K562 treated with DMSO at 1 percent for 12 hours (cell line): ENCODE data around the gene PTGIS. TPM values are rescaled to one million over a fixed set of nuclear protein-coding genes. Genes with fewer than 3 reads are reported as not detected.

Experiments used
- total RNA-seq: library from RNA; unstranded; fragments of 300-600 nt; gene quantifications from 2 replicates; pipeline ENCODE4 v1.2.3, GENCODE V29; 2022; ENCODE audit not compliant: insufficient read depth

PTGIS gene
- not detected in 2 replicates for total RNA-seq

DNA sequence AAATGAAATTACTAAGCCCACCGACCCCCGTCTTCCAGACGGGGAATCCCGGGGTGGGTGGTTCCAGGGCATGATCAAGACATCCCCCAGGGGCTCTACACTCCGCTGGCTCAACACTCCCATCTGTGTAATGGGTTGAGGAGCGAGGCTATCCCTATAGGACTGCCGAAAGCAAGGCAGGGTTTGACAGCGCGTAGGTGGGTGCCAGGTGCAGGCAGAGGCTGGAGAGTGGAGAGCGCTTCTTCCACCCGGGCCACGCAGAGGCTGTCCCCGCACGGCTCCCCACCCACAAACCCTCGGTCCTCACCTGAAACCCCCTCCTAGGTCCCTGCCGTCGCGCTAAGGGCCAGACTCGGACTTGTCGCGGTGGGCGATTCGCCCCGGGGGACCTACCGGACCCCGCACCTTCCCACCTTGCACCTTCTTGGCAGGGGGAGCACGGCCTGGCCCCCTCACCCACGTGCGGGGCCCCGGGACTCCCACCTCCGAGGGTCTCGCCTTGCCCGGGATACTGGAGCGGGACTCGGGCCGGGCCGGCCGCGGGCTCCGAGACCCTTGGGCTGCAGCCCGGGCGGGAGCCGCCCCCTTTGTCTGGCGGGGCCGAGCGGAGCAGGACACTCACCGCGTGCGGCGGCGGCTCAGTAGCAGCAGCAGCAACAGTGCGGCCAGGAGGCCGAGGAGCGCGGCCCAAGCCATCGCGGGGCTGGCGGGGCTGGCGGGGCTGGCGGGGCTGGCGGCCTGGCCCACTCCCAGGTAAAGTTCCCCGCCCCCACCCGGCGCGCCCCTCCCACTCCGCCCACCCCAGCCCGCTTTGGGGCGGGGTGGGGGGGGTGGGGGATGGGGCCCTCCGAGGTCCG lies at the start of gene PTGIS:
Gene PTGIS (minus strand): TSS at position 717 of the 857 bp plus-strand sequence. CDS start 21 bp downstream, at position 696.

DNA sequence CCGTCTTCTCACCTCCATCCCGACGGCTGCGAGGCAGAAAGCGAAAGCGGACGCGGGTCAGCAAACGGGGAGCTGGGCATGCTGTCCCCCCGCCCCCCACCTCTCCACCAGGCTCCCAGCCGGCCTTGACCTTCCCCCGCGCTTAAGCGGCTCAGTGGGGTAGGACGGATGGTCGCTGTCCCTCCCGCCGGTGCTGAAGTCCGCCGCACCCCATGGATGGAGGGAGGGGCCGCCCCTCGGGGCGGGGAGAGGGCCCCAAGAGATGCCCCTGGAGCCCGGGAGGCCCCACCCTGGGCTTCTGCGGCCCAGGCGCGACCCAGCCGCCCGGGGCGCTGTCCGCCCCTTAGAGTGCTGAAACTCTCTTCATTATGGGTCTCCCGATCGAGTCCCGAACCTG lies 85.3 kb downstream of the PTGIS start, which contains the start of gene KCNB1:
Gene KCNB1 (minus strand): TSS at position 48 of the 397 bp plus-strand sequence. CDS start 188 bp downstream, outside the sequence.

Other genes starting within 250 kb of the PTGIS start
- gene KCNB1, start 85.5 kb downstream of the PTGIS start, total RNA-seq, result 0.14 TPM in 1 of 2 replicates, not detected in the other
- 5.8 and 19.0 TPM in 2 replicates for gene B4GALT5, start 145.7 kb upstream of the PTGIS start, total RNA-seq
- 3.2 and 7.4 TPM in 2 replicates for gene SLC9A8, start 244.7 kb upstream of the PTGIS start, total RNA-seq